OCI-LY7 (cell line): Measurements from ENCODE around the gene SLC43A1.

ENCODE experiments used
- CTCF ChIP-seq: fragments of 200-600 bp; sonication (generic); conservative IDR thresholded peaks from 2 replicates; pipeline ENCODE4 v1.5.1; 2014; ENCODE audit warnings: mild to moderate bottlenecking, antibody characterized with exemption, low read length, moderate library complexity, mixed read lengths
- EZH2phosphoT487 ChIP-seq: fragments of 200-600 bp; sonication (generic); IDR thresholded peaks from 2 replicates; pipeline ENCODE4 v1.6.1; 2018; ENCODE audit warnings: low read depth, borderline replicate concordance, mild to moderate bottlenecking, mixed run types, antibody characterized with exemption, low read length, moderate library complexity, mixed read lengths

- TF ChIP-seq CTCF (no peak), EZH2phosphoT487 (no peak)
Observed at GRCh38 chr11:57543593-57543992, 28.1 kb upstream of the SLC43A1 start.
